Panc1 (cell line): ENCODE results near the gene CASQ1. TPM values are rescaled to one million over a fixed set of nuclear protein-coding genes. Genes with fewer than 3 reads are reported as not detected.

Source experiments
- ATAC-seq: fragments of 200-7000 bp; cut with Tn5 transposase; 2 replicates; pipeline ENCODE4 v1.9.1; 2020; ENCODE audit warnings: mild to moderate bottlenecking, moderate library complexity
- BruUV-seq: library from RNA; stranded (reverse); fragments of 400-500 nt; replicated peaks from 2 replicates; lab custom pipeline; 2021; lab: Mats Ljungman, UMichigan
- CTCF ChIA-PET: fragments of 300-600 bp; sonication (Branson Sonifier 250); formaldehyde crosslinking; loops from one replicate; lab custom pipeline; 2022; ENCODE audit warnings: antibody characterized with exemption; lab: Charles Lee
- POLR2A ChIA-PET: fragments of 300-600 bp; sonication (Branson Sonifier 250); formaldehyde crosslinking; loops from one replicate; lab custom pipeline; 2022; ENCODE audit warnings: antibody characterized with exemption; lab: Charles Lee
- DNase-seq: peaks from one replicate; pipeline ENCODE4 v3.0.0-alpha.2; 2010; ENCODE audit warnings: low read depth, low spot score
- H3K27ac ChIP-seq: 2 replicates; pipeline ENCODE4 v1.5.1; 2011; ENCODE audit warnings: mild to moderate bottlenecking, low read length, inconsistent platforms
- H3K27me3 ChIP-seq: fragments of 200-500 bp; sonication (Bioruptor generic); 2 replicates; pipeline ENCODE4 v1.6.0; 2014; ENCODE audit warnings: low read length, inconsistent platforms; ENCODE audit not compliant: control insufficient read depth, insufficient read depth
- H3K36me3 ChIP-seq: fragments of 200-500 bp; sonication (Bioruptor generic); 2 replicates; pipeline ENCODE4 v1.5.1; 2014; ENCODE audit warnings: inconsistent platforms, mild to moderate bottlenecking, low read length, moderate library complexity; ENCODE audit not compliant: control insufficient read depth, insufficient read depth
- H3K4me1 ChIP-seq: 2 replicates; pipeline ENCODE4 v1.5.1; 2011; ENCODE audit warnings: inconsistent platforms, mild to moderate bottlenecking, low read length, moderate library complexity; ENCODE audit not compliant: control insufficient read depth, insufficient read depth
- H3K4me3 ChIP-seq, 2 experiments: 2 replicates each; pipeline ENCODE4 v1.5.1; 2011 to 2012; ENCODE audit warnings: low read depth in 2 of 2, low read length in 2 of 2, mild to moderate bottlenecking in 2 of 2, inconsistent platforms in 1 of 2, moderate library complexity in 1 of 2
- H3K9me3 ChIP-seq: fragments of 200-500 bp; sonication (Bioruptor generic); 2 replicates; pipeline ENCODE4 v1.5.1; 2014; ENCODE audit warnings: low read depth, mild to moderate bottlenecking, inconsistent platforms, low read length, moderate library complexity; ENCODE audit not compliant: control insufficient read depth, insufficient read depth
- POLR2AphosphoS5 ChIP-seq: IDR thresholded peaks from 2 replicates; pipeline ENCODE4 v1.6.1; 2012; ENCODE audit warnings: mild to moderate bottlenecking, low read depth, low read length, moderate library complexity
- REST ChIP-seq, 2 experiments: IDR thresholded peaks; 2 replicates each; pipeline ENCODE4 v1.6.1; 2011 to 2012; ENCODE audit warnings: low read depth in 2 of 2, control low read depth in 1 of 2, low read length in 1 of 2, mild to moderate bottlenecking in 1 of 2, moderate library complexity in 1 of 2; ENCODE audit not compliant: insufficient read depth in 1 of 2
- SIN3A ChIP-seq: IDR thresholded peaks from 2 replicates; pipeline ENCODE4 v1.6.1; 2012; ENCODE audit warnings: low read depth, mild to moderate bottlenecking, low read length, moderate library complexity, borderline replicate concordance; ENCODE audit not compliant: insufficient read depth
- TCF7L2 ChIP-seq: IDR thresholded peaks from 2 replicates; pipeline ENCODE4 v1.6.1; 2011; ENCODE audit warnings: mild to moderate bottlenecking, low read depth, low read length, inconsistent platforms
- in situ Hi-C: cut with HindIII; loops from 2 replicates; pipeline ENCODE4 v1.10.0; 2016; ENCODE audit warnings: low sequenced_read_pairs, low pct_unique_long_range_greater_than_20kb
- intact Hi-C: fragments of 100-400 bp; cut with micrococcal nuclease; formaldehyde crosslinking; loops from one replicate; pipeline ENCODE4 v1.10.0; 2022; ENCODE audit not compliant: unreplicated experiment
- total RNA-seq: library from RNA; stranded (reverse); gene quantifications from one replicate; pipeline ENCODE4 v1.2.1, GENCODE V29; 2021; ENCODE audit not compliant: unreplicated experiment
- TF ChIP-seq, protein P1 (sequence below): fragments of 450-650 bp; IDR thresholded peaks from 2 replicates; pipeline ENCODE4 v1.5.1; 2017; ENCODE audit warnings: mild to moderate bottlenecking

Gene CASQ1
- total RNA-seq, 1 experiment from 2014 or later: not detected

DNA sequence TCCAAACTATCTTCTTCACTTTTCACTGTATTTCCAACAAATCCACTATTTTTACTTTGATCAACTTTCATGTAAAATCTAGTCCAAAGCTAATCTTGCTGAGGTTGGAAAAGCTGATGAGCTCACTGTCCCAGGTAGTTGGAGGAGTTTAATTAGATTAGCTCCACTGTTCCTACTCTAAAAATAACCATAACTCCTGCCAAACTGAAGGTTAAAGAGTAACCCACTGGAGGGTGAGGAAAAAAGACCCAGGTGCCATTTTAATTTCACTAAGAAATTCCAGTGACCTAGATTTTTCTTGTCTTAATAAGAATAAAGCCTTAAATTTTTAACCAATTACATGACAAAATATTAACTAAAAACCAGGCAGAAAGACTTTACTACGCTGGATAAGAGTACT, 56.7 kb downstream of the CASQ1 start:
- POLR2A ChIA-PET: no interaction called here
- Histone ChIP-seq H3K9me3 (no peaks in the 10 kb centered on the region), H3K36me3 (0 out of 2 replicates have a peak, but pooled peaks cover 2% of the 10 kb centered on the region), H3K4me3 (no peak overlapping the region), H3K27ac (no peak overlapping the region), H3K27me3 (no peaks in the 10 kb centered on the region), H3K4me1 (no peaks in the 10 kb centered on the region)
- TF ChIP-seq SIN3A (no peak), REST (IDR thresholded peaks at IDR 0.05; ENCODE audit: insufficient read depth in 1 of 2, low read depth in 2 of 2, low read length in 1 of 2) (no peak), TCF7L2 (no peak), POLR2AphosphoS5 (no peak)
- TF ChIP-seq, protein P1, sequence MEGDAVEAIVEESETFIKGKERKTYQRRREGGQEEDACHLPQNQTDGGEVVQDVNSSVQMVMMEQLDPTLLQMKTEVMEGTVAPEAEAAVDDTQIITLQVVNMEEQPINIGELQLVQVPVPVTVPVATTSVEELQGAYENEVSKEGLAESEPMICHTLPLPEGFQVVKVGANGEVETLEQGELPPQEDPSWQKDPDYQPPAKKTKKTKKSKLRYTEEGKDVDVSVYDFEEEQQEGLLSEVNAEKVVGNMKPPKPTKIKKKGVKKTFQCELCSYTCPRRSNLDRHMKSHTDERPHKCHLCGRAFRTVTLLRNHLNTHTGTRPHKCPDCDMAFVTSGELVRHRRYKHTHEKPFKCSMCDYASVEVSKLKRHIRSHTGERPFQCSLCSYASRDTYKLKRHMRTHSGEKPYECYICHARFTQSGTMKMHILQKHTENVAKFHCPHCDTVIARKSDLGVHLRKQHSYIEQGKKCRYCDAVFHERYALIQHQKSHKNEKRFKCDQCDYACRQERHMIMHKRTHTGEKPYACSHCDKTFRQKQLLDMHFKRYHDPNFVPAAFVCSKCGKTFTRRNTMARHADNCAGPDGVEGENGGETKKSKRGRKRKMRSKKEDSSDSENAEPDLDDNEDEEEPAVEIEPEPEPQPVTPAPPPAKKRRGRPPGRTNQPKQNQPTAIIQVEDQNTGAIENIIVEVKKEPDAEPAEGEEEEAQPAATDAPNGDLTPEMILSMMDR: no peak
- ATAC-seq (no peak), DNase-seq (no peak)
- intact Hi-C loops: no loop called here
- CTCF ChIA-PET: no interaction called here
- in situ Hi-C loops: no loop called here
- BruUV-seq: no TSS peak

GRCh38 chr1:160251011-160251410, 60.6 kb downstream of the CASQ1 start:
- intact Hi-C loops: no loop called here
- no peak for ATAC-seq

More at GRCh38 chr1:160251011-160251410, 60.6 kb downstream of the CASQ1 start:
- H3K9me3 ChIP-seq: no peaks in the 10 kb centered on the region
- H3K27me3 ChIP-seq: no peaks in the 10 kb centered on the region
- H3K36me3 ChIP-seq: no peaks in the 10 kb centered on the region
- H3K4me1 ChIP-seq: no peaks in the 10 kb centered on the region
- BruUV-seq: no TSS peak
- ChIA-PET CTCF (interaction anchor here (1.6 kb wide), 1 partner anchor 58 kb away, joined by 8 read pairs; no protein-coding TSS in a partner anchor), POLR2A (no interaction called here)
- TF ChIP-seq SIN3A (no peak), TCF7L2 (no peak), POLR2AphosphoS5 (no peak), REST (IDR thresholded peaks at IDR 0.05; ENCODE audit: insufficient read depth in 1 of 2, low read depth in 2 of 2, low read length in 1 of 2) (no peak)
- TF ChIP-seq, protein P1: no peak
- in situ Hi-C loops: no loop called here
- H3K4me3 ChIP-seq: no peak overlapping the region
- no peak for DNase-seq
- no peak overlapping the region for H3K27ac ChIP-seq
